Brain pericyte (primary cell): ENCODE measurements around the gene CCDC6.

ENCODE experiments used
- DNase-seq: peaks from one replicate; pipeline ENCODE4 v3.0.0-alpha.2; 2012; ENCODE audit warnings: low read depth, low spot score

The CCDC6 gene

GRCh38 chr10:59852670-59853069 is 53.7 kb downstream of the CCDC6 start:
- no peak for DNase-seq

- no peak for DNase-seq
Observed at GRCh38 chr10:59851864-59852263, 54.5 kb downstream of the CCDC6 start.

DNA sequence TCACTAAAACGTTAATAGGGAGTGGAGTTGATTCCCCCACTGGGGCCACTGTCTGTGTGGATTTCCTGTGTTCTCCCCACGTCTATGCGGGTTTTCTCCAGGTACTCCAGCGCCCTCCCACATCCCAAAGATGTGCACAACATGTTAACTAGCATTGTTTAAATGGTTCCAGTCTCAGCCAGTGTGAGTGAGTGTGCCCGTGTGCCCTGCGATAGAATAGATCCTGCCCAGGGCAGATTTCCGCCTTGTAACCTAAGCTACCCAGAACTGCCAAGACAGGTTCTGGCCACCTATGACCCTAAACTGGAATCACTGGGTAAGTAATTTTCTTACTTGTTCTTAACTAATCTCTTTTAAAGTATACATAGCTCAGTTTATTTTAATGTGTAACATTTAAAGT is 58.5 kb downstream of the CCDC6 start:
- no peak for DNase-seq

- no peak for DNase-seq
Observed at GRCh38 chr10:59847326-59847725, 59.0 kb downstream of the CCDC6 start.

GRCh38 chr10:59844436-59844835 is 61.9 kb downstream of the CCDC6 start:
- no peak for DNase-seq

- no peak for DNase-seq
Observed at GRCh38 chr10:59843748-59844147, 62.6 kb downstream of the CCDC6 start.

DNA sequence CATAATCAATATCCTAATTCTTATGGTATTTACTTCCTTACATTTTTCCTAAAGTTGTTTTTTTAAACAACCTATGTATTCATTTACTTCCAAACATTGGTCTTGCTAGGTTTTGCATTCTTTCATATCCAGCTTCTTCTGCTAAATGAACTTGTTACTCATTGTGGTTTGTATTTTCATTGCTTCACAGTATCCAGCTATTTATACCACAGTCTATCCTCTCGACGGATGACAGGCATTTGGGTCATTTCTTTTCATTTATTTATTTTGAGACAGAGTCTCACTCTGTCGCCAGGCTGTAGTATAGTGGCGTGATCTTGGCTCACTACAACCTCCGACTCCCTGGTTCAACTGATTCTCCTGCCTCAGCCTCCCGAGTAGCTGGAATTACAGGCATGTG is 66.8 kb downstream of the CCDC6 start:
- DNase-seq: no peak

GRCh38 chr10:59838085-59838789 is 68.1 kb downstream of the CCDC6 start:
- no peak for DNase-seq

GRCh38 chr10:59833810-59834209 is 72.5 kb downstream of the CCDC6 start:
- no peak for DNase-seq

DNA sequence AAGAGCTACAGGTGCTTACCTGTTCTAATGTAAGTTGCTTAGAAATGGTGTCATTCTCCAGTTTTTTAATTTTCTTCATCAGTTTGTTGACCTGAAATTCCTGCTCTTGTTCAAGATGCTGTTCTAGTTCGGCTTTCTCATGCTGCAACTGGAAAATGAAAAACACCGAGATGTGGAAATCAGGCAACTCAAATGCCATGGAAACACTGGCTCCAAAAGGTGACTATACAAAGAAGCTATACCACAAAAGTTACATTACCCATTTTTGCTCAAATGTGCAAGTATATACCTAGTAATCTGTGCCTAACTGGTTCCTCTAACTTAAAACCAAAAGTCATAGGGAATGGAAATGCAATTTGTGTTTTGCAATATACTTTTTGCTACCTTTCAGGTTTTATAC is 73.8 kb downstream of the CCDC6 start:
- no peak for DNase-seq

DNA sequence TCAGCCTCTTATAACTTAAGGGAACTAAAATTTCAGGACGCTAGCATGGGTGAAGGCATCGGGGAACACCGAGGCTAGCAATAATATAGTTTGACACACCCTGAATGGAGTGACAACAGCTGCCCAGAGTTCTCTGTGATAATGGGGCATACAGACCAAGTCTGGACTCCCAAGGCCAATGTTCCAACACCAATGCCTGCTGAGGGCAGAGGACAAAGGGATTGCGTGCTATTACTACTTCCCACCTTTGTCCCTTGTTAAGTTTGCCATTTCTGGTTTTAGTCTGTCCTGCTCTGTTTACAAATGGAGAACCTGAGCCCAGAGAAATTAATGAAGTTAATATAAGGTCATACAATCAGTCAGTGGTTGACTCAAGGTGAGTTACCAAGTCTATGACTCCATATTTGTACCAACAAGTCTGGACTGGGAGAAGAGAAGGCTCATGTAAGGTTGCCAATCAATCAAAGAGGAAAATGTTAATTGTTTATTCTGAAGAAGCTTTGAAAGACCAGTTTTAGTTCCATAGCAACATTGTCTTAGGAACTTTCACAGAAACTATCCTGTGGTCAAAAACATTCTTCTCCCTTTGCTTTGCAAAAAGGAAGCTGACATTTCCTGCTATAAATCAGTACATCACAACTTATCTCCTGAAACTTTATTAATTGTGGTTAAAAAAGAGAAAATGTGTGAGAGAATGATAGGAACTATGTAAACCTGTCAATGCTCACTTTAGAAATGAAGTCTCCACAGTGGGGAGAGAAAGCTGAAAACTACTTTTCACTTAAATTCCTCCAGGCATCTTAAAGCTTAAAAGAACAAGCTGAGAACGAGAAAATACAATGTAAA is 74.5 kb downstream of the CCDC6 start:
- DNase-seq: no peak

DNA sequence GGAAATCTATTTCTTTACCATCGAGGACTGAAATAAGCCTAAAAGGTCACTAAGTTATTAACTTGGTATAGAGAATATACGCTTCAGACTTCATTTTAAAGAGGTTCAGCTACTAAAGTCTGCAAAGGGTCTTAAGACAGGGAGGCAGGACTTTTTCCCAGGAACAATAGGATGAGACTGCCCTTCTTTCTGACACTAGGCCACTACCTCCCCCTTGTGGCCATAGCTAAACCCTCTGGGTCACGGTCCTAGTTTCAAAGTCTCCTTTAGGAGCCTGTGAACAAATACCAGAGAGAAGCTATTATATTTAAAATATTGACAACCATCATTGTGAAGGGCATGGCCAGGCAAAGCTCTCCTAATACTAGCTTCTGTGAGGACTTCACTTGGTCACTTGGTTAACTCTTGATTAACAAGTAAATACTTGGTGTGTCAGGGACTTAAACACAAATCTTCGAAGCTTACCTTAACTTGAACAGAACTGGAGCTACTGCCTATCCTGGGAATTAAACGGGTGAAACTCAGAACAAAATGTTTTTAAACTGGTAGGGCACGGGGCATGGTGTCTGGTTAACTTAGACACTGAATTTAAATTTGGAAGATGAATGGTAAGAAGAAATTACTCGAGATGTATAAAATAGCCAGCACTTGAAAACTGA is 75.6 kb downstream of the CCDC6 start:
- no peak for DNase-seq

DNA sequence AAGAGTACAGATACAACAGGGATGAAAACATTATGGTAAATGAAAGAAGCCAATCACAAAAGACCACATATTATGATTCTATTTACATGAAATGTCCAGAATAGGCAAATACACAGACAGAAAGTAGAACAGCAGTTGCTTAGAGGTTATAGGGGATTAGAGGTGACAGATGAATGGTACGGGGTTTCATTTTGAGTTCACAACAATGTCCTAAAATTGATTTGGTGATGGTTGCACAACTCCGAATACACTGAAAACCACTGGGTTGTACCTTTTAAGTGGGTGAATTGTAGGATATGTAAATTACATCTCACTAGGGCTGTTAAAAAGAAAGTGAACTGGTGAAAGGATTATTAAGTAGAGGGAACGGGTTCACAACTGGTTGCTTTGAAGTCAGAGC is 76.8 kb downstream of the CCDC6 start:
- DNase-seq: no peak

GRCh38 chr10:59829024-59829423 is 77.3 kb downstream of the CCDC6 start:
- no peak for DNase-seq

DNA sequence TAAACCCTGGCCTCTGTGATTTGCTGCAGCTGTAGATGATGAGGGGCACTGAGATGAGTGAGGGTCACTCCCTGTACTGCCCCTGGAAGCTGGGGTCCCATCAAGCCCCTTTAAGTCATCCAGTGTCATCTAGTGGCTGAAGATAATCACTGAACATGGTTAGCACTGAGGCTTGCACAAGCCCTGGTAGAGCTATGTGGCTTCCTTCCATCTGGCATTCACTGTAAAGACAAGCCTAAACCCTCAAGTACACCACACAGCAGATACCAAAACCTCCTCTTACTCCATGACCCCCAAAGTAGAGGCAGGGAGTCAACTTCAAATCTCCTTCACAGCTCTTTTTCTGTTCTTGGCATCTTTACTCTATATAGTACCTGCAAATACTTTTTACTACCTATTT is 80.4 kb downstream of the CCDC6 start:
- no peak for DNase-seq

- DNase-seq: no peak
Observed at GRCh38 chr10:59823751-59824150, 82.6 kb downstream of the CCDC6 start.

- no peak for DNase-seq
Observed at GRCh38 chr10:59823111-59823510, 83.2 kb downstream of the CCDC6 start.

DNA sequence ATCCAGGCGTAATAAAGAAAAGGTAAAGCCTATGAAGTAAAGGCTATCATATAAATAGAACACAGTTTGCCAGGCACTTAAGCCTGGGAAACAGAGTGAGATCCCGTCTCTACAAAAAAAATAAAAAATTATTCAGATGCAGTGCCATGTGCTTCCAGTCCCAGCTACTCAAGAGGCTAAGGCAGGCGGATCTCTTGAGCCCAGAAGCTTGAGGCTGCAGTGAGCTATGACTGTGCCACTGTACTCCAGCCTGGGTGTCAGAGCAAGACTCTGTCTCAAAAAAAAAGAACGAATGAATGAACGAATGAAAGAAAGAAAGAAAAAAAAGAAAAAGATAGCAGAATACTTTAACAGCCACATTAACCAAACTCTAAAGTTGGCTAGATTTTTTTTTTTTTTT is 85.9 kb downstream of the CCDC6 start:
- no peak for DNase-seq

DNA sequence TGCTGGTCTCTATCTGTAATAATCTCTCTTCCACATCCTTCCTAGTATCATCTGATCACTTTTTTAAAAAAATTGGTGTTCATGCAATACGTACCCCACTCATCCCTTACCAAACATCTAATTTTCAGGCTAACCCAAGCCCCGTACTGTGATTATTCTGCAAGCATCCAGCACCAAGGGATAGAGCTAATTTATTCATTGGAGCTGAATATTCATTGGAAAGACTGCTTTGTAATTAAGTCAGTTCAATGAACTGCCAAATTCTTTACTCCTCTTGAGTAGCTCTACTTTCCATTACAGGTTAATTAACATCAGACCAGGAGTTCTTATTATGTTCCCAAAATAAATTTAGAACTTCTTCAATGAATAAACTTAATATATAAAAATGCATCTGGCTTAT is 86.7 kb downstream of the CCDC6 start:
- DNase-seq: no peak

- DNase-seq: no peak
Observed at GRCh38 chr10:59819265-59819664, 87.1 kb downstream of the CCDC6 start.

DNA sequence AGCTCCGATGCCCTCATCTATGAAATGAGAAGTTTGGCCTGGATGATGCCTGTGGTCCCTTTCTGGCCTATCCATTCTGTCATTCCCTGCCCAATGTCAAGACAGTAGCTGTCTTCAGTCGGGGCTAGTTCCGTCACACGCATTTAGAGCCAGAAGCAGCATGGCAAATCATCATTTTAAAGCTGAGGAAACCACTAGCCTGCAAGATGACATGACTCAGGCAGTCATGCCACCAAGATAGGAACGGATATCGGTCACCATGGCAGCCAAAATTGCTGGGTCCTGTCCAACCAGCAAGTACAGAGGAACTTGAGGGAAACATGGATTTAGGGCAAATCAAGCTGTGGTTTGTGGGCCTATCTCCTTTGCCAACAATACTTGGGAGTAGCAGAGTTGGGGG is 88.6 kb downstream of the CCDC6 start:
- DNase-seq: no peak

GRCh38 chr10:59814878-59815277 is 91.5 kb downstream of the CCDC6 start:
- no peak for DNase-seq
